Ramos (cell line): ENCODE measurements around the gene TMEM273.

Source experiments
- in situ Hi-C: fragments of 300-500 bp; cut with MboI; formaldehyde crosslinking; loops from one replicate; pipeline ENCODE4 v1.14.3; 2022; ENCODE audit warnings: low sequenced_read_pairs; ENCODE audit not compliant: unreplicated experiment

The TMEM273 gene

GRCh38 chr10:49107111-49107886 lies 80.9 kb downstream of the TMEM273 start:
- in situ Hi-C loops = no loop called here

- in situ Hi-C loops = no loop called here
Observed at GRCh38 chr10:49106451-49106850, 81.7 kb downstream of the TMEM273 start.

GRCh38 chr10:49105076-49105475 lies 83.1 kb downstream of the TMEM273 start:
- in situ Hi-C loops = no loop called here
